HepG2 (cell line): ENCODE measurements around the gene AP2A2. TPM values are rescaled to one million over a fixed set of nuclear protein-coding genes. Genes with fewer than 3 reads are reported as not detected.

Experiments used
- ATAC-seq: fragments of 200-7000 bp; cut with Tn5 transposase; 3 replicates; pipeline ENCODE4 v1.9.1; 2020; ENCODE audit warnings: mild to moderate bottlenecking, moderate library complexity
- BruUV-seq: library from RNA; stranded (reverse); fragments of 400-500 nt; replicated peaks from 2 replicates; lab custom pipeline; 2021; lab: Mats Ljungman, UMichigan
- CTCF ChIA-PET: fragments of 300-600 bp; formaldehyde crosslinking; extraction: SDS; loops from one replicate; lab custom pipeline; 2021; ENCODE audit warnings: low total read pairs, inconsistent platforms, low intra/inter-chr PET ratio; lab: Yijun Ruan, JAX
- POLR2A ChIA-PET: fragments of 350-600 bp; sonication (Branson Sonifier 250); formaldehyde crosslinking; loops from one replicate; lab custom pipeline; 2020; ENCODE audit warnings: antibody characterized with exemption, inconsistent platforms; lab: Yijun Ruan, JAX
- DNase-seq: peaks from one replicate; pipeline ENCODE4 v3.0.0-alpha.2; 2015; ENCODE audit warnings: low spot score
- FAIRE-seq: peaks from 3 replicates; lab custom pipeline; 2011; peaks lifted over from hg19 to GRCh38; lab: Jason Lieb, UNC
- H2AFZ ChIP-seq: one replicate; pipeline ENCODE4 v1.6.1; 2011; ENCODE audit warnings: low read length, inconsistent platforms
- H3K27ac ChIP-seq: fragments of 300-600 bp; 3 replicates; pipeline ENCODE4 v1.8.0; 2011; ENCODE audit warnings: mixed run types, mild to moderate bottlenecking, mixed read lengths, low read length, inconsistent platforms; ENCODE audit not compliant: insufficient read depth; ENCODE audit errors: extremely low read length
- H3K27me3 ChIP-seq, 2 experiments: fragments of 200-600 bp in 1 of 2; 2 replicates in 1 of 2; 3 replicates in 1 of 2; pipeline versions ENCODE4 v1.6.0 to v1.8.0; 2011; ENCODE audit warnings: low read length in 2 of 2, mild to moderate bottlenecking in 2 of 2, moderate library complexity in 2 of 2, inconsistent platforms in 1 of 2; ENCODE audit not compliant: insufficient read depth in 2 of 2, control insufficient read depth in 1 of 2
- H3K36me3 ChIP-seq, 2 experiments: fragments of 200-600 bp in 1 of 2; replicated peaks in 1 of 2; 2 replicates in 1 of 2; 3 replicates in 1 of 2; pipeline versions ENCODE4 v1.5.1 to v1.8.0; 2011; ENCODE audit warnings: low read length in 2 of 2, inconsistent platforms in 1 of 2; ENCODE audit not compliant: insufficient read depth in 2 of 2, control insufficient read depth in 1 of 2
- H3K4me1 ChIP-seq: 2 replicates; pipeline ENCODE4 v1.5.1; 2012; ENCODE audit warnings: low read length, inconsistent platforms; ENCODE audit not compliant: insufficient read depth
- H3K4me2 ChIP-seq: 2 replicates; pipeline ENCODE4 v1.6.0; 2011; ENCODE audit warnings: low read depth, low read length, inconsistent platforms
- H3K4me3 ChIP-seq, 3 experiments: fragments of 200-600 bp in 1 of 3; sonication (generic), shearing (Covaris generic) in 1 of 3; replicated peaks in 1 of 3; 2 replicates each; pipeline ENCODE4 v1.5.1; 2011 to 2016; ENCODE audit warnings: low read length in 3 of 3, inconsistent platforms in 2 of 3, low read depth in 2 of 3, mild to moderate bottlenecking in 2 of 3, control low read depth in 1 of 3, mixed read lengths in 1 of 3; ENCODE audit not compliant: insufficient read depth in 1 of 3
- H3K79me2 ChIP-seq: one replicate; pipeline ENCODE4 v1.6.1; 2011; ENCODE audit warnings: low read length, inconsistent platforms; ENCODE audit not compliant: insufficient read depth
- H3K9ac ChIP-seq: 2 replicates; pipeline ENCODE4 v1.6.0; 2011; ENCODE audit warnings: mild to moderate bottlenecking, low read depth, low read length, inconsistent platforms; ENCODE audit not compliant: insufficient read depth
- H3K9me3 ChIP-seq: 2 replicates; pipeline ENCODE4 v1.5.1; 2012; ENCODE audit warnings: mild to moderate bottlenecking, low read length
- H4K20me1 ChIP-seq: 2 replicates; pipeline ENCODE4 v1.6.0; 2011; ENCODE audit warnings: inconsistent platforms, mild to moderate bottlenecking, low read length, moderate library complexity; ENCODE audit not compliant: insufficient read depth
- AHR ChIP-seq: IDR thresholded peaks from 2 replicates; pipeline ENCODE4 v1.6.1; 2018; ENCODE audit warnings: missing genetic modification reagents, missing compliant biosample characterization
- ARID5B ChIP-seq: IDR thresholded peaks from 2 replicates; pipeline ENCODE4 v1.4.0; 2020; ENCODE audit warnings: mild to moderate bottlenecking, missing genetic modification reagents
- ATF7-NPFF ChIP-seq: sonication (generic); formaldehyde crosslinking; IDR thresholded peaks from 2 replicates; pipeline ENCODE4 v1.8.1; 2023; ENCODE audit warnings: mild to moderate bottlenecking, low read depth, missing genetic modification reagents, moderate library complexity
- FOXK2 ChIP-seq: fragments of 450-650 bp; IDR thresholded peaks from 2 replicates; pipeline ENCODE4 v1.6.1; 2016
- HHEX ChIP-seq: IDR thresholded peaks from 2 replicates; pipeline ENCODE4 v1.6.1; 2016; ENCODE audit warnings: control low read depth
- MXD1 ChIP-seq: sonication (generic); formaldehyde crosslinking; IDR thresholded peaks from 2 replicates; pipeline ENCODE4 v1.4.0; 2020; ENCODE audit warnings: mild to moderate bottlenecking, missing genetic modification reagents
- NCOA5 ChIP-seq: sonication (generic); formaldehyde crosslinking; IDR thresholded peaks from 2 replicates; pipeline ENCODE4 v1.4.0; 2020; ENCODE audit warnings: missing genetic modification reagents
- PRMT3 ChIP-seq: sonication (generic); formaldehyde crosslinking; IDR thresholded peaks from 2 replicates; pipeline ENCODE4 v1.8.1; 2022; ENCODE audit warnings: low read depth, mild to moderate bottlenecking, moderate library complexity, missing genetic modification reagents, borderline replicate concordance
- RERE ChIP-seq: IDR thresholded peaks from 2 replicates; pipeline ENCODE4 v1.6.1; 2016; ENCODE audit warnings: low read depth, missing genetic modification reagents, missing compliant biosample characterization
- ZNF101 ChIP-seq: sonication (generic); formaldehyde crosslinking; IDR thresholded peaks from 2 replicates; pipeline ENCODE4 v1.4.0; 2020; ENCODE audit warnings: mild to moderate bottlenecking, low read depth, missing genetic modification reagents, borderline replicate concordance
- WGBS: methylation state at CpG from one replicate; pipeline ENCODE4 v1.1.6; 2017; ENCODE audit warnings: low lambda C conversion rate; 5-methylcytosine and 5-hydroxymethylcytosine counted together
- in situ Hi-C: cut with HindIII; loops from 2 replicates; pipeline ENCODE4 v1.10.0; 2017; ENCODE audit warnings: low pct_unique_long_range_greater_than_20kb; ENCODE audit not compliant: extremely low pct_ligation_motif_present
- intact Hi-C: fragments of 100-400 bp; cut with micrococcal nuclease; formaldehyde crosslinking; loops from one replicate; pipeline ENCODE4 v1.10.0; 2022; ENCODE audit not compliant: unreplicated experiment
- polyA plus RNA-seq, 8 experiments: library from polyadenylated mRNA; depleted of rRNA in 3 of 8; stranded (reverse) in 7 of 8; unstranded in 1 of 8; fragments of >200 nt; fragmentation: Illumina TruSeq in 4 of 8; extraction: Trizol in 4 of 8; gene quantifications; 2 replicates each; pipeline versions ENCODE4 v1.2.1 to v1.2.3, GENCODE V29; 2011 to 2016; ENCODE audit warnings: low read depth in 4 of 8, missing spikeins in 1 of 8, mixed read lengths in 1 of 8; ENCODE audit not compliant: insufficient read depth in 1 of 8
- total RNA-seq, 5 experiments: library from RNA; depleted of rRNA; stranded (reverse); fragments of >200 nt; fragmentation: Illumina TruSeq; extraction: Trizol; gene quantifications; 2 replicates each; pipeline ENCODE4 v1.2.3, GENCODE V29; 2016; ENCODE audit warnings: low read depth in 1 of 5
- TF ChIP-seq, protein P1 (sequence below): sonication (generic); formaldehyde crosslinking; IDR thresholded peaks from 2 replicates; pipeline ENCODE4 v1.9.0; 2021; ENCODE audit warnings: missing genetic modification reagents, borderline replicate concordance

AP2A2 gene
- total and polyA plus RNA-seq, 2 of the 13 experiments (the other 11 are each of a cell fraction or from before 2014, with no cell fraction given) = 25.7 to 75.7 TPM

DNA sequence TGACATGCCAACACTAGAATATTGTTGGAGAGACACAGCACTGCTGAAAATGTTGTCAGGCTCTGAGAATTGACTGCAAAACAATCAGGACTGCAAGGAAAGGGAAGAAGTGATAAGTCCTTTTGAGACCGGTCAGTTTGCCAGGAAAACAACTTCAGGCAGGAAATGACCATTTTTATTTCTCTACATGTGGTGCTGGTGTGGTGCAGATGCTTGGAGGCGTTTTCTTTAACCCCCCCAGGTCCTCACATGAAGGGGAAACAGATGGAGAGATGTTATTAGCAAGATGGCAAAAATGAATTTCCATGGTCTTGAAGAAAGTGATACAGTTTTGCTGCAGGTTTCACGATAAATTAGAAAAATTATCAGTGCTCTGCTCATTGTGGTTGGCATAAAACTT lies 5.7 kb downstream of the AP2A2 start:
- Histone ChIP-seq H3K27me3 (no peaks in the 10 kb centered on the region; a peak in 1 of 5 replicates), H3K4me2 (no peak overlapping the region), H2AFZ (no peak overlapping the region), H3K79me2 (peaks cover 88% of the 10 kb centered on the region), H3K36me3 (peaks cover 6 to 11% of the 10 kb centered on the region in 2 experiments; a peak in 4 of 5 replicates), H3K4me3 (no peak overlapping the region), H3K4me1 (peaks cover 87% of the 10 kb centered on the region), H3K27ac (no peak overlapping the region), H3K9ac (no peak overlapping the region), H3K9me3 (no peaks in the 10 kb centered on the region), H4K20me1 (peaks cover 40% of the 10 kb centered on the region)
- DNase-seq (no peak), FAIRE-seq (no peak), ATAC-seq (no peak)
- ChIA-PET POLR2A (no interaction called here), CTCF (no interaction called here)
- in situ Hi-C loops = no loop called here
- 95% methylated on average over 3 of the region's 3 CpGs for WGBS
- no TSS peak for BruUV-seq
- intact Hi-C loops = no loop called here
- TF ChIP-seq MXD1 (CRISPR knock-in tag) (no peak), PRMT3 (CRISPR knock-in tag) (no peak), HHEX (CRISPR knock-in tag) (no peak), RERE (CRISPR knock-in tag) (no peak), NCOA5 (no peak), ARID5B (no peak), ZNF101 (CRISPR knock-in tag) (no peak), ATF7-NPFF (CRISPR knock-in tag) (no peak), FOXK2 (no peak), AHR (CRISPR knock-in tag) (no peak)
- TF ChIP-seq, protein P1, sequence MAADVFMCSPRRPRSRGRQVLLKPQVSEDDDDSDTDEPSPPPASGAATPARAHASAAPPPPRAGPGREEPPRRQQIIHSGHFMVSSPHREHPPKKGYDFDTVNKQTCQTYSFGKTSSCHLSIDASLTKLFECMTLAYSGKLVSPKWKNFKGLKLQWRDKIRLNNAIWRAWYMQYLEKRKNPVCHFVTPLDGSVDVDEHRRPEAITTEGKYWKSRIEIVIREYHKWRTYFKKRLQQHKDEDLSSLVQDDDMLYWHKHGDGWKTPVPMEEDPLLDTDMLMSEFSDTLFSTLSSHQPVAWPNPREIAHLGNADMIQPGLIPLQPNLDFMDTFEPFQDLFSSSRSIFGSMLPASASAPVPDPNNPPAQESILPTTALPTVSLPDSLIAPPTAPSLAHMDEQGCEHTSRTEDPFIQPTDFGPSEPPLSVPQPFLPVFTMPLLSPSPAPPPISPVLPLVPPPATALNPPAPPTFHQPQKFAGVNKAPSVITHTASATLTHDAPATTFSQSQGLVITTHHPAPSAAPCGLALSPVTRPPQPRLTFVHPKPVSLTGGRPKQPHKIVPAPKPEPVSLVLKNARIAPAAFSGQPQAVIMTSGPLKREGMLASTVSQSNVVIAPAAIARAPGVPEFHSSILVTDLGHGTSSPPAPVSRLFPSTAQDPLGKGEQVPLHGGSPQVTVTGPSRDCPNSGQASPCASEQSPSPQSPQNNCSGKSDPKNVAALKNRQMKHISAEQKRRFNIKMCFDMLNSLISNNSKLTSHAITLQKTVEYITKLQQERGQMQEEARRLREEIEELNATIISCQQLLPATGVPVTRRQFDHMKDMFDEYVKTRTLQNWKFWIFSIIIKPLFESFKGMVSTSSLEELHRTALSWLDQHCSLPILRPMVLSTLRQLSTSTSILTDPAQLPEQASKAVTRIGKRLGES (CRISPR knock-in tag) = no peak
